ENCODE measurements around the gene FARS2.

Gene FARS2

DNA sequence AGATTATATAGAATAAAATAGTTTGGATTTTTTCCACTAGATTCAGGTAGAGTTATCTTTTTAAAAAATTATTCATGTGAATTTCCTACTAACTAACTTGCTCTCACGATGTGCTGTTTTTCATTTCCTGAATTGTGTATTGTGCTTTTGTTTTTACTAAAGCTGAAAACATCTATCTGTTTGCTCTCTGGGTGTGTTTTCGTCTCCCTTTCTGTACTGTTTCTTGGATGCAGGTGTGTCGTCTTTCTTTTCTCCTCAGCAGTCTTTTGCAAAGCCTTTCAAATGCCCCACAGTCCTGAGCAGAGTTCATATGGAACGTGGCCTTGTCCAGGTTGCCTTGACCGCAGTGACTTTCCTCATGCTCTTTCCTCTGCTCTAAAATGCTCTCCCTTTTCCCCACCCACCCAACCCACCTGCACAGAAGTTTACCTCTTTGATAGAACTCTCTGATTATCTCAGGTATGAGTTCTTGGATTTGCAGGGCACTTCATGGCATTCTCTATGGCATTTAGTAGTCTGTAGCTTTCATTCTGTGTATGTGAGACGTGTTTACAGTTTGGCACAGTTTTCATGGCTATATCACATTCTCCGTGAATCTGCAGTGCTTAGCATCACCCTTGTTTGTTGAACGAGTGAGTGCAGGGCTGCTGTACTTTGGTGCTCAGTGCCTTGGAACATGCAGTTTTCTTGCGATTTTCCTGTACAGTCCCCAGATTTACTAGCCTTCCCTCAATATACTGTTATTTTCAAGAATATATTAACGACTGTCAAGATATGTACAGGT, 77.1 kb downstream of the FARS2 start:
- H3K4me3 ChIP-seq (ENCODE audit: low read length) = peak overlapping the region; percentile 11; the same call in 1 of the 2 replicates
- no peak for TF ChIP-seq ZNF274 (IDR thresholded peaks at IDR 0.05; ENCODE audit: low read depth, low read length)

DNA sequence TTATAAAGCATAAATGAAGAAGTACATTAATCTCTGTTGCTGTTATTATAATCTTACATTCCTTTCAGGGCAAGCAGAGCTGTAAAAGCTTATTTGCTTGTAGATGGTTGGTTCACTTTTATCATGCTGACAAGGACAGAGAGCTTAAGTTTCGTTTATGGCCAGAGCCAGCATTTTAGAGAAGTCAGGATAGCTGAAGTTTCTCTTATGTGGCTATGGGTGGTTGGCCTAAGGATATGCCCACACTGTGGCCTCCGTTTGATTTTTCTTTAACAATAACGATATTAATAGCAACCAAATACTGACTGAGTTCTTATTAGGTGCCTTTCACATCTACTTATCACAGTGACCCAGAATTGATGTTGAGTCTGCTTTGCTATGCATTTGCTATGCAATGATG, 78.5 kb downstream of the FARS2 start:
- H3K4me3 ChIP-seq (ENCODE audit: low read length) = no peak overlapping the region
- TF ChIP-seq ZNF274 (IDR thresholded peaks at IDR 0.05; ENCODE audit: low read depth, low read length) = no peak

DNA sequence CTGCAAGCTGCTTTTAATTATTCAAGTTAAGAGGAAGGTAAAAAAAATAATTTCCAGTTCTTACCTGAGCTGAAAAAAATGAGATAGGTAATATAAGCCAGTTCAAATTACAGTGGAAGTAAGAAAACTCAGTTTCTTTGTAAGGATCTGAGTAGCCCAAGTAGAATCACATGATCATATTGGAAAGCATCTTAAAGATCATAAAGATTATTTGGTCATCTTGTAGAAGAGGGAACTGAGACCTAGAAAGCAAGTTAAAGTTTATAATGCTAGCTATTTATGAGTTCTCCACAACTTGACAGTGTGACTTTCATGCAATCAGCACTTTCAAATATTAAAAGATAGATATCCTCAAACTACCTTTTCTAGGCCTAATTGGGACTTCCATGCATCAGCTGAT, 80.5 kb downstream of the FARS2 start:
- no peak for TF ChIP-seq ZNF274 (IDR thresholded peaks at IDR 0.05; ENCODE audit: low read depth, low read length)
- no peak overlapping the region for H3K4me3 ChIP-seq (ENCODE audit: low read length)

DNA sequence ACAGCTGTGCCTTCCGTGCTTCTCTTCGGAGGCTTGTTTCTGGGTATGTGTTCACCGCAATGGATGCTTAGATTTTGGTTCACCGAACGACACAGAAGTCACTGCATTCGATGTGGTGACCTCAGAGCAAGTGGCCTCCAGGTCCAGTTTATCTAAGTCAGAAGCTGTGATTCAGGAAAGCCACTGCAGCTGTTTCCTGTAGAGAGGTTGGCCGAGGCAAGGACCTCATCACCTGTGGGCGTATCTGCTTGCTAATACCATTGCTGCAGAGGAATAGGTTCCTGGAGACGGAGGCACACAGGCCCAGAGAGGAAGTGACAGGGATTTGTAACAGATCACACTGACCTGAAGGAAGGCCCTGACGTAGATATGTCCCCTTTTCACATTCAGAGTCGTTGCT, 82.7 kb downstream of the FARS2 start:
- no peak for TF ChIP-seq ZNF274 (IDR thresholded peaks at IDR 0.05; ENCODE audit: low read depth, low read length)

GRCh38 chr6:5345324-5345723, 84.0 kb downstream of the FARS2 start:
- TF ChIP-seq ZNF274 (IDR thresholded peaks at IDR 0.05; ENCODE audit: low read depth, low read length) = no peak

More for the DNA sequence above, 82.7 kb downstream of the FARS2 start:
- H3K4me3 ChIP-seq (ENCODE audit: low read length) = no peak overlapping the region

DNA sequence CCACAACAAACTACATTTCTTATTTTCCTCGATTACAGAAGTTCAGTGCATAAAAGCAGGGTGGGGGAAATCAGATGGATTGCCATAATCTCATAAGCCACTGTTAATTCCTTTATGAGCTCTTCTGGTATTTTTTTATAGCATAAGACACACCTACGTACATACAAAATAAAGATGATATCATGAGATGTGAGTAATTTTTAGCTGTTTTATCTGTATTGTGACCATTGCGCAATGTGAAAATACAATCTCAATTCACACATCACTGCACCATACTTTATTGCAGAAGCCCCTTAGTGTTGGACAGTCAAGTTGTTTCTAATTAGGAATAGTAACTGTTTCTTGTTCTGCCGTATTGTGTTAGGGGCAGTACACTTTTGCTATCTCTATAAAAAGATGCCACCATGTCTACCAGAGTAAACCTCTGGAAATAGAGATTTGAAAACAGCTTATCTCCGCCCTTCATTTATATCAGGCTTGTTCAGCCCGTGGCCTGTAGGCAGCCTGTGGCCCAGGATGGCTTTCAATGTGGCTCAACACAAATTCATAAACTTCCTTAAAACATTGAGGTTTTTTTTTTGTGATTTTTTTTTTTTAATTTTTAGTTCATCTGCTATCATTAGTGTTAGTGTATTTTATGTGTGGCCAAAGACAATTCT, 90.4 kb downstream of the FARS2 start:
- H3K4me3 ChIP-seq (ENCODE audit: low read length) = no peak overlapping the region
- TF ChIP-seq ZNF274 (IDR thresholded peaks at IDR 0.05; ENCODE audit: low read depth, low read length) = no peak

More at GRCh38 chr6:5345324-5345723, 84.0 kb downstream of the FARS2 start:
- no peak overlapping the region for H3K4me3 ChIP-seq (ENCODE audit: low read length)

DNA sequence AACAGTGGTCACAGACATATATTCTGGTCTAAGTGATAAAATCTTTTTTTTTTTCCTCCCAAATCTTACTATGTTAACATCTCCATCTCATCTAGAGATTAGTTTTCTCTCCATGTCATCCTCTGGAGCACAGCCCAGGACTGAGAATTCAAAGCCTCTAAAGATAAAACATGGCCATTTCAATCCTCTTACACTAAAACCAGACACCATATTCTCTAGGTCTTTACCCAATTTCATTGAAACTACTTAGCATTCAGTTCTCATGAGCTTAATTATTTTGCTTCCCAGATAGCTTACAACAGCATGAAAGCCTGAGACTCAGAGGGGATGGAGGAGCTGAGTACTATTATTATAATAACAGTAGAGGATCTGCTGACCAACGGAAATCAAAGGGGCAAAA, 92.7 kb downstream of the FARS2 start:
- TF ChIP-seq ZNF274 (IDR thresholded peaks at IDR 0.05; ENCODE audit: low read depth, low read length) = no peak
- H3K4me3 ChIP-seq (ENCODE audit: low read length) = no peak overlapping the region

DNA sequence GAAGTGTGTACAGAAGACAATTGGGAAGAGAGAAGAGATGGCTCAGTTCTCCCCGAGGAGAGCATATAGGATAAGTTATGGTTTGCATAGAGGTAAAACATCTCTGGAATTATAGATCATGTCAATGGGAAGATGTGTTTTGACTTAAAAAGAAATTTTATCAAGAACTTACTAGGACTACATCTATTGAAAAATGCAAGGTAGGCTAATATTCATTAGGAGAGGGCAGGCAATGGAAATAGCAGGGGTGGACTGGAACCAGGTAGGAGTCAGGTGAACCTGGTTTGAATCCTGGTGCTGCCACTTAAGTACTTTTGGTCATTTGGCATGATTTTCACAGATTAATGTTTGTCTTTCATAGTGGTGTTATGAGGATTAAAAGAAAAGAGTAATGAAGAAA, 96.2 kb downstream of the FARS2 start:
- no peak overlapping the region for H3K4me3 ChIP-seq (ENCODE audit: low read length)
- TF ChIP-seq ZNF274 (IDR thresholded peaks at IDR 0.05; ENCODE audit: low read depth, low read length) = no peak

DNA sequence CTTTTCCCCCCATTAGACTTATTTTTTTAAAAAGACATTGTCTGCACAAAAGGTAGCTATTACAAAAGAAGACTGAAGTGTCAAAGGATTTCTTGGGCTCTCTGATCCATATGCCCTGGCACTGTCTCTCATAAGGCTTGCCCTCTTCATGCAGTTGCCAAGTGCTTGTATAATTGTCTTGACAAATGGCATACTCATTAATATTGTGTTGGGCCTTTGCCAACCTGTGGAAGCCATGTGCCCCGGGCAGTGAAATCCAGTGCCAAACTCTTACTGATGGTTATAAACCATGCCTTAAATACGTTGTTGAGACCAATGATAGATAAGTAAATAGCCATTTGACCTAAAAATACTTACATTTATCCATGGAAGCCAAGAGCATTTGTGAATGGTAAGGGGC, 98.1 kb downstream of the FARS2 start:
- no peak for TF ChIP-seq ZNF274 (IDR thresholded peaks at IDR 0.05; ENCODE audit: low read depth, low read length)
- H3K4me3 ChIP-seq (ENCODE audit: low read length) = no peak overlapping the region

GRCh38 chr6:5361396-5361795, 100.1 kb downstream of the FARS2 start:
- no peak for TF ChIP-seq ZNF274 (IDR thresholded peaks at IDR 0.05; ENCODE audit: low read depth, low read length)
- no peak overlapping the region for H3K4me3 ChIP-seq (ENCODE audit: low read length)

- no peak overlapping the region for H3K4me3 ChIP-seq (ENCODE audit: low read length)
- no peak for TF ChIP-seq ZNF274 (IDR thresholded peaks at IDR 0.05; ENCODE audit: low read depth, low read length)
Measured at GRCh38 chr6:5365436-5366195, 104.3 kb downstream of the FARS2 start.

DNA sequence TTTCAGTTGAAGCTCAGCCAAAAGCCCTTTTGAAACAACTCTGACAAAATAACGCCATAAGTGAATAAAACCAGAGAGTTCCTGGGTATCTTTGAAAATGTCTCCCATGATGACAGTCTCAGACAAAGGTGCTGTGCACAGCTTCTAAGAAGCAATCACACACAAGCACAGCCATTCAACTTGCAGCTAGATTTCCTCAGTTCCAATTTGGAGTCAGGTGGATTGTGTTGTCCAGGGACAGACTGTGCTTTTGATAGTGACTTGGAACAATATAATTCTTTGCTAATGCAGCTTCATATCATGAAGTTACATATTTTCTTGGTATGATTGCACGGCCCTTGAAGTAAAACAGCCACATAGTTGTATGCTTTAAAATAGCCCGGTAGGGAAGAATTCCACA, 105.6 kb downstream of the FARS2 start:
- no peak for TF ChIP-seq ZNF274 (IDR thresholded peaks at IDR 0.05; ENCODE audit: low read depth, low read length)
- H3K4me3 ChIP-seq (ENCODE audit: low read length) = no peak overlapping the region

GRCh38 chr6:5367510-5367909, 106.2 kb downstream of the FARS2 start:
- no peak overlapping the region for H3K4me3 ChIP-seq (ENCODE audit: low read length)
- TF ChIP-seq ZNF274 (IDR thresholded peaks at IDR 0.05; ENCODE audit: low read depth, low read length) = no peak

DNA sequence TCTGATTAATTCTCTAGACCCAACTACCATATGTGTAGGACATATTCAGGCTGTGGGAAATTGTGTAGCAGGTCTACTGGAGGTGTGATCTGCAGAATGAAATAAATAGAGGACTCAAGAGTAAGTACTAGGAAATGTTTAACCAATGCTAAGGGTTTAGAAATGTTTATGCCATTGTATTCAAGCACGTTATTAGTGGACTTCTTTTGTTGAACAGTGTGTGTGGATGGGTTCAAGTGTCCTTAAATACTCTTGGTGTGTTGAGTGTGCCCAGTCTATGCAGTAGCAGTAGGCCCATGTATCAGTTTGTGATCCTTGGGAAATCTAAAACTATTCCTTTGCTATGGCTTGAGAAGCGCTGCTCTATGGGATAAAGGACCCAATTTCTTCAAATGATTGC, 112.1 kb downstream of the FARS2 start:
- H3K4me3 ChIP-seq (ENCODE audit: low read length) = no peak overlapping the region
- no peak for TF ChIP-seq ZNF274 (IDR thresholded peaks at IDR 0.05; ENCODE audit: low read depth, low read length)

- H3K4me3 ChIP-seq (ENCODE audit: low read length) = no peak overlapping the region
- no peak for TF ChIP-seq ZNF274 (IDR thresholded peaks at IDR 0.05; ENCODE audit: low read depth, low read length)
Measured at GRCh38 chr6:5378331-5378730, 117.0 kb downstream of the FARS2 start.
